ENCODE measurements around the gene DCN. TPM values are rescaled to one million over a fixed set of nuclear protein-coding genes. Genes with fewer than 3 reads are reported as not detected.

The DCN gene
- total RNA-seq, 1 donor from 2014 or later, result 32.6 TPM

- no peak overlapping the region for H3K4me3 ChIP-seq (ENCODE audit: low read depth, low read length)
- DNase-seq (ENCODE audit: low read depth), result no peak
These were observed 3.8 kb downstream of the DCN start for GRCh38 chr12:91178781-91179180.

GRCh38 chr12:91178139-91178561, 4.5 kb downstream of the DCN start:
- TF ChIP-seq CTCF (IDR thresholded peaks at IDR 0.05; ENCODE audit: insufficient read depth, low read length, severe bottlenecking), result peak; percentile 57
- H3K36me3 ChIP-seq (ENCODE audit: control insufficient read depth, insufficient read depth, low read length), result no peaks in the 10 kb centered on the region
- H3K27me3 ChIP-seq (ENCODE audit: control insufficient read depth, insufficient read depth, low read length), result no peaks in the 10 kb centered on the region
- DNase-seq (ENCODE audit: low read depth) (peak; percentile 38), FAIRE-seq (no peak)
- H3K4me3 ChIP-seq (ENCODE audit: low read depth, low read length), result no peak overlapping the region

More at GRCh38 chr12:91178781-91179180, 3.8 kb downstream of the DCN start:
- no peak for FAIRE-seq
- no peak for TF ChIP-seq CTCF (IDR thresholded peaks at IDR 0.05; ENCODE audit: insufficient read depth, low read length, severe bottlenecking)
- Histone ChIP-seq H3K27me3 (ENCODE audit: control insufficient read depth, insufficient read depth, low read length) (no peaks in the 10 kb centered on the region), H3K36me3 (ENCODE audit: control insufficient read depth, insufficient read depth, low read length) (no peaks in the 10 kb centered on the region)

GRCh38 chr12:91177381-91177780, 5.2 kb downstream of the DCN start:
- FAIRE-seq, result no peak
- H3K36me3 ChIP-seq (ENCODE audit: control insufficient read depth, insufficient read depth, low read length), result no peaks in the 10 kb centered on the region
- no peak for TF ChIP-seq CTCF (IDR thresholded peaks at IDR 0.05; ENCODE audit: insufficient read depth, low read length, severe bottlenecking)
- DNase-seq (ENCODE audit: low read depth), result no peak
- H3K4me3 ChIP-seq (ENCODE audit: low read depth, low read length), result no peak overlapping the region
- H3K27me3 ChIP-seq (ENCODE audit: control insufficient read depth, insufficient read depth, low read length), result no peaks in the 10 kb centered on the region

- Histone ChIP-seq H3K4me3 (ENCODE audit: low read depth, low read length) (no peak overlapping the region), H3K27me3 (ENCODE audit: control insufficient read depth, insufficient read depth, low read length) (no peaks in the 10 kb centered on the region), H3K36me3 (ENCODE audit: control insufficient read depth, insufficient read depth, low read length) (no peaks in the 10 kb centered on the region)
- TF ChIP-seq CTCF (IDR thresholded peaks at IDR 0.05; ENCODE audit: insufficient read depth, low read length, severe bottlenecking), result no peak
- DNase-seq (ENCODE audit: low read depth), result no peak
- no peak for FAIRE-seq
These were observed 5.7 kb downstream of the DCN start for GRCh38 chr12:91176915-91177314.

- Histone ChIP-seq H3K4me3 (ENCODE audit: low read depth, low read length) (no peak overlapping the region), H3K36me3 (ENCODE audit: control insufficient read depth, insufficient read depth, low read length) (no peaks in the 10 kb centered on the region), H3K27me3 (ENCODE audit: control insufficient read depth, insufficient read depth, low read length) (no peaks in the 10 kb centered on the region)
- DNase-seq (ENCODE audit: low read depth), result no peak
- no peak for TF ChIP-seq CTCF (IDR thresholded peaks at IDR 0.05; ENCODE audit: insufficient read depth, low read length, severe bottlenecking)
- no peak for FAIRE-seq
These were observed 6.3 kb downstream of the DCN start for GRCh38 chr12:91176358-91176757.

- no peaks in the 10 kb centered on the region for H3K27me3 ChIP-seq (ENCODE audit: control insufficient read depth, insufficient read depth, low read length)
- TF ChIP-seq CTCF (IDR thresholded peaks at IDR 0.05; ENCODE audit: insufficient read depth, low read length, severe bottlenecking), result no peak
- H3K36me3 ChIP-seq (ENCODE audit: control insufficient read depth, insufficient read depth, low read length), result no peaks in the 10 kb centered on the region
- H3K4me3 ChIP-seq (ENCODE audit: low read depth, low read length), result no peak overlapping the region
- FAIRE-seq, result no peak
- no peak for DNase-seq (ENCODE audit: low read depth)
These were observed 9.5 kb downstream of the DCN start for GRCh38 chr12:91173124-91173523.
